Dedifferentiated amniotic fluid mesenchymal stem cell (primary cell): ENCODE measurements around the gene ACOX2.

ENCODE experiments used
- DNase-seq: peaks from one replicate; pipeline ENCODE4 v3.0.0-alpha.2; 2016; ENCODE audit errors: extremely low spot score

ACOX2 gene

GRCh38 chr3:58566398-58567250, 29.6 kb upstream of the ACOX2 start:
- no peak for DNase-seq

GRCh38 chr3:58565621-58566397, 28.8 kb upstream of the ACOX2 start:
- DNase-seq = no peak

GRCh38 chr3:58564456-58565160, 27.6 kb upstream of the ACOX2 start:
- DNase-seq = peak; percentile 72

- no peak for DNase-seq
Measured at GRCh38 chr3:58564054-58564453, 27.1 kb upstream of the ACOX2 start.

GRCh38 chr3:58563386-58564035, 26.5 kb upstream of the ACOX2 start:
- no peak for DNase-seq

GRCh38 chr3:58562498-58562897, 25.5 kb upstream of the ACOX2 start:
- DNase-seq = no peak

- peak; percentile 90 for DNase-seq
Measured at GRCh38 chr3:58560771-58561311, 23.9 kb upstream of the ACOX2 start.

GRCh38 chr3:58559586-58559985, 22.6 kb upstream of the ACOX2 start:
- no peak for DNase-seq

- no peak for DNase-seq
Measured at GRCh38 chr3:58557491-58557890, 20.5 kb upstream of the ACOX2 start.

GRCh38 chr3:58556761-58557221, 19.8 kb upstream of the ACOX2 start:
- DNase-seq = no peak

- DNase-seq = no peak
Measured at GRCh38 chr3:58556001-58556400, 19.0 kb upstream of the ACOX2 start.

- DNase-seq = no peak
Measured at GRCh38 chr3:58555203-58555602, 18.2 kb upstream of the ACOX2 start.

- no peak for DNase-seq
Measured at GRCh38 chr3:58553003-58553402, 16.0 kb upstream of the ACOX2 start.

GRCh38 chr3:58551636-58552180, 14.7 kb upstream of the ACOX2 start:
- DNase-seq = no peak

- no peak for DNase-seq
Measured at GRCh38 chr3:58544541-58544940, 7.6 kb upstream of the ACOX2 start.

GRCh38 chr3:58540176-58540858, 3.3 kb upstream of the ACOX2 start:
- DNase-seq = no peak

GRCh38 chr3:58539626-58540025, 2.6 kb upstream of the ACOX2 start:
- no peak for DNase-seq

GRCh38 chr3:58537412-58538301, 667 bp upstream of the ACOX2 start:
- no peak for DNase-seq
